Mucosa of rectum (tissue), 2 donors: ENCODE data around the gene ECM2.

Source experiments
- H3K27ac ChIP-seq, 2 donors: one replicate each; pipeline ENCODE4 v1.7.0; 2013; ENCODE audit warnings: inconsistent platforms in 2 of 2, low read depth in 2 of 2, low read length in 2 of 2
- H3K27me3 ChIP-seq, 2 donors: one replicate each; pipeline ENCODE4 v1.7.0; 2013; ENCODE audit warnings: low read length in 2 of 2; ENCODE audit not compliant: control insufficient read depth in 2 of 2, insufficient read depth in 2 of 2
- H3K36me3 ChIP-seq, 2 donors: one replicate each; pipeline ENCODE4 v1.7.0; 2013; ENCODE audit warnings: low read length in 2 of 2; ENCODE audit not compliant: control insufficient read depth in 2 of 2, insufficient read depth in 2 of 2
- H3K4me1 ChIP-seq, 2 donors: one replicate each; pipeline ENCODE4 v1.7.0; 2013; ENCODE audit warnings: low read length in 2 of 2, mild to moderate bottlenecking in 1 of 2; ENCODE audit not compliant: control insufficient read depth in 2 of 2, insufficient read depth in 2 of 2
- H3K4me3 ChIP-seq, 2 donors: one replicate each; pipeline ENCODE4 v1.7.0; 2013; ENCODE audit warnings: low read length in 2 of 2
- H3K9ac ChIP-seq, 2 donors: one replicate each; pipeline ENCODE4 v1.7.0; 2013; ENCODE audit warnings: low read length in 2 of 2, low read depth in 1 of 2, mild to moderate bottlenecking in 1 of 2
- H3K9me3 ChIP-seq, 2 donors: one replicate each; pipeline ENCODE4 v1.7.0; 2013; ENCODE audit warnings: low read length in 2 of 2; ENCODE audit not compliant: control insufficient read depth in 2 of 2
- donor health status: healthy.
- donor health status: Normal muscosa, but diverticular disease.

ECM2 gene

GRCh38 chr9:92558612-92559374 is 23.0 kb upstream of the ECM2 start:
- H3K27me3 ChIP-seq = no peaks in the 10 kb centered on the region
- H3K36me3 ChIP-seq = no peaks in the 10 kb centered on the region
- no peak overlapping the region for H3K27ac ChIP-seq
- H3K9me3 ChIP-seq = no peaks in the 10 kb centered on the region
- no peak overlapping the region for H3K4me3 ChIP-seq
- H3K9ac ChIP-seq = no peak overlapping the region
- peaks cover 0 to 12% of the 10 kb centered on the region in 2 donors for H3K4me1 ChIP-seq

GRCh38 chr9:92550765-92551164 is 15.0 kb upstream of the ECM2 start:
- Histone ChIP-seq H3K4me3 (no peak overlapping the region), H3K27ac (no peak overlapping the region), H3K9ac (no peak overlapping the region), H3K9me3 (no peaks in the 10 kb centered on the region), H3K36me3 (no peaks in the 10 kb centered on the region), H3K4me1 (no peaks in the 10 kb centered on the region), H3K27me3 (no peaks in the 10 kb centered on the region)

GRCh38 chr9:92547356-92547755 is 11.6 kb upstream of the ECM2 start:
- Histone ChIP-seq H3K9ac (no peak overlapping the region), H3K36me3 (no peaks in the 10 kb centered on the region), H3K27ac (no peak overlapping the region), H3K4me1 (no peaks in the 10 kb centered on the region), H3K27me3 (no peaks in the 10 kb centered on the region), H3K9me3 (no peaks in the 10 kb centered on the region), H3K4me3 (no peak overlapping the region)

GRCh38 chr9:92545002-92545510 is 9.3 kb upstream of the ECM2 start:
- Histone ChIP-seq H3K27ac (no peak overlapping the region), H3K4me3 (no peak overlapping the region)

GRCh38 chr9:92543972-92544371 is 8.2 kb upstream of the ECM2 start:
- H3K9ac ChIP-seq = no peak overlapping the region
- no peaks in the 10 kb centered on the region for H3K4me1 ChIP-seq
- H3K27ac ChIP-seq = no peak overlapping the region
- no peaks in the 10 kb centered on the region for H3K36me3 ChIP-seq
- H3K27me3 ChIP-seq = no peaks in the 10 kb centered on the region
- H3K4me3 ChIP-seq = no peak overlapping the region
- H3K9me3 ChIP-seq = no peaks in the 10 kb centered on the region

More at GRCh38 chr9:92545002-92545510, 9.3 kb upstream of the ECM2 start:
- H3K9me3 ChIP-seq = no peaks in the 10 kb centered on the region
- no peak overlapping the region for H3K9ac ChIP-seq
- no peaks in the 10 kb centered on the region for H3K27me3 ChIP-seq
- H3K36me3 ChIP-seq = no peaks in the 10 kb centered on the region
- H3K4me1 ChIP-seq = no peaks in the 10 kb centered on the region

- no peaks in the 10 kb centered on the region for H3K27me3 ChIP-seq
- H3K4me3 ChIP-seq = no peak overlapping the region
- H3K9me3 ChIP-seq = no peaks in the 10 kb centered on the region
- no peak overlapping the region for H3K9ac ChIP-seq
- H3K27ac ChIP-seq = no peak overlapping the region
- no peaks in the 10 kb centered on the region for H3K36me3 ChIP-seq
- no peaks in the 10 kb centered on the region for H3K4me1 ChIP-seq
These were observed 2.8 kb upstream of the ECM2 start for GRCh38 chr9:92538541-92538940.

GRCh38 chr9:92534674-92535073 is 1.1 kb downstream of the ECM2 start:
- Histone ChIP-seq H3K36me3 (no peaks in the 10 kb centered on the region), H3K27me3 (no peaks in the 10 kb centered on the region), H3K27ac (no peak overlapping the region), H3K9me3 (no peaks in the 10 kb centered on the region), H3K4me3 (no peak overlapping the region), H3K4me1 (no peaks in the 10 kb centered on the region), H3K9ac (no peak overlapping the region)

GRCh38 chr9:92534204-92534603 is 1.6 kb downstream of the ECM2 start:
- H3K9me3 ChIP-seq = no peaks in the 10 kb centered on the region
- H3K4me1 ChIP-seq = no peaks in the 10 kb centered on the region
- H3K36me3 ChIP-seq = no peaks in the 10 kb centered on the region
- no peak overlapping the region for H3K27ac ChIP-seq
- H3K4me3 ChIP-seq = no peak overlapping the region
- H3K27me3 ChIP-seq = no peaks in the 10 kb centered on the region
- H3K9ac ChIP-seq = no peak overlapping the region

- no peaks in the 10 kb centered on the region for H3K4me1 ChIP-seq
- no peaks in the 10 kb centered on the region for H3K27me3 ChIP-seq
- H3K36me3 ChIP-seq = no peaks in the 10 kb centered on the region
- H3K4me3 ChIP-seq = no peak overlapping the region
- H3K9ac ChIP-seq = no peak overlapping the region
- no peak overlapping the region for H3K27ac ChIP-seq
- no peaks in the 10 kb centered on the region for H3K9me3 ChIP-seq
These were observed 4.9 kb downstream of the ECM2 start for GRCh38 chr9:92530893-92531292.

GRCh38 chr9:92529124-92529523 is 6.7 kb downstream of the ECM2 start:
- Histone ChIP-seq H3K9ac (no peak overlapping the region), H3K4me1 (no peaks in the 10 kb centered on the region), H3K36me3 (no peaks in the 10 kb centered on the region), H3K9me3 (no peaks in the 10 kb centered on the region), H3K4me3 (no peak overlapping the region), H3K27ac (no peak overlapping the region), H3K27me3 (no peaks in the 10 kb centered on the region)
